Measurements from ENCODE around the gene KRTAP10-7. TPM values are rescaled to one million over a fixed set of nuclear protein-coding genes. Genes with fewer than 3 reads are reported as not detected.

KRTAP10-7 gene
- total and polyA plus RNA-seq, 2 of the 13 experiments (the other 11 are each of a cell fraction or from before 2014, with no cell fraction given), result not detected

DNA sequence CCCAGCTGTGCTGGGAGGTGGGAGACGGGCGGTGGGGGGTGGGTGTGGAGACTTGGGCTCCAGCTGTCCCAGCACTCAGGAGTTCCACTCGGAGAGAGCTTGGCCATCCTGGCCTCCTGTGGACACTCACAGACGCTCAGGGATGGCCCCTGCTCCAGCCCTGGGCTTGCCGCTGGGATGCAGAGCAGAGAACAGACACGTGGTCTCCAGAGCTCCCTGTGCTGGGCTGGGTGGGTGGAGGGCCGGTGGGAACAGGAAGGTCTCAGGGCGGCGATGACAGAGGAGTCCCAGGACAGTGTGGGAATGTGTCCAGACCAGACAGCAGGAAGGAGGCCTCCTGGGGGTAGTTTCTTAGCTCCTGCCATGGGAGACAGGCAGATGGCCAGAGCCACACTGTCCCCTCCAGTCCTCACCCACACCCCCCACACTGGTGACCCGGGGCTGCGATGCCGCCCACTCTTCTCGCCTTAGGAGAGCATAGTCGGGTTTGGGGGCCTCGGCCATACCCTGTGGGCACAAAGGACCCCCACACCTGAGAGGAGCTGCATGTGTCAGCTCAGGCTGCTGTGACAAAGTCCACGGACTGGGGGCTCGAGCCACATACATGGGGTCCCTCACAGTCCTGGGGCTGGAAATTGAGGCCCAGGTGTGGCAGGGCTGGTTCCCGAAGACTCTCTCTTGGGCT lies 28.5 kb downstream of the KRTAP10-7 start:
- POLR2A ChIA-PET, result no interaction called here
- Histone ChIP-seq H4K20me1 (ENCODE audit: insufficient read depth, low read length) (no peaks in the 10 kb centered on the region), H3K27me3 (ENCODE audit: control insufficient read depth in 1 of 2, insufficient read depth in 2 of 2, low read length in 2 of 2) (0 out of 5 replicates have a peak, but pooled peaks cover 0 to 6% of the 10 kb centered on the region in 2 experiments), H2AFZ (ENCODE audit: low read length) (no peak overlapping the region), H3K79me2 (ENCODE audit: insufficient read depth, low read length) (no peaks in the 10 kb centered on the region), H3K27ac (ENCODE audit: extremely low read length, insufficient read depth, low read length) (no peak overlapping the region), H3K4me3 (replicated peaks in 1 of 3; ENCODE audit: insufficient read depth in 1 of 3, low read depth in 2 of 3, low read length in 3 of 3) (no peak overlapping the region), H3K9ac (ENCODE audit: insufficient read depth, low read depth, low read length) (no peak overlapping the region), H3K36me3 (replicated peaks in 1 of 2; ENCODE audit: control insufficient read depth in 1 of 2, insufficient read depth in 2 of 2, low read length in 2 of 2) (no peaks in the 10 kb centered on the region), H3K9me3 (ENCODE audit: low read length) (peaks cover 25% of the 10 kb centered on the region), H3K4me2 (ENCODE audit: low read depth, low read length) (no peak overlapping the region), H3K4me1 (ENCODE audit: insufficient read depth, low read length) (no peaks in the 10 kb centered on the region)
- ATAC-seq (no peak; the same call in 2 of the 3 replicates), FAIRE-seq (no peak), DNase-seq (ENCODE audit: low spot score) (no peak)
- intact Hi-C loops (cut with micrococcal nuclease; ENCODE audit: unreplicated experiment) (no loop called here), in situ Hi-C loops (cut with HindIII; ENCODE audit: extremely low pct_ligation_motif_present, low pct_unique_long_range_greater_than_20kb) (no loop called here)
- WGBS (ENCODE audit: low lambda C conversion rate), result 44% methylated on average over 7 of the region's 18 CpGs
- TF ChIP-seq THAP11 (CRISPR knock-in tag; IDR thresholded peaks at IDR 0.05) (no peak), ZNF761 (CRISPR knock-in tag; conservative IDR thresholded peaks at IDR 0.05) (no peak), ZNF772 (CRISPR knock-in tag; IDR thresholded peaks at IDR 0.05) (no peak), CCDC6 (CRISPR knock-in tag; IDR thresholded peaks at IDR 0.05) (no peak), NCOR1 (IDR thresholded peaks at IDR 0.05; ENCODE audit: borderline replicate concordance, low read length) (no peak), RXRA (CRISPR knock-in tag; IDR thresholded peaks at IDR 0.05) (no peak), CBFB (CRISPR knock-in tag; IDR thresholded peaks at IDR 0.05) (no peak), ZNF263 (CRISPR knock-in tag; IDR thresholded peaks at IDR 0.05) (no peak), GATAD2A (CRISPR knock-in tag; IDR thresholded peaks at IDR 0.05) (no peak), REPIN1 (CRISPR knock-in tag; IDR thresholded peaks at IDR 0.05; ENCODE audit: borderline replicate concordance, low read depth) (no peak), ZNF274 (CRISPR knock-in tag; IDR thresholded peaks at IDR 0.05) (no peak), ZNF674 (CRISPR knock-in tag; IDR thresholded peaks at IDR 0.05; ENCODE audit: low read depth) (no peak), ZC3H13 (CRISPR knock-in tag; IDR thresholded peaks at IDR 0.05) (no peak), HNRNPK (IDR thresholded peaks at IDR 0.05; ENCODE audit: low read depth, low read length, poor library complexity, severe bottlenecking) (no peak), SALL1 (CRISPR knock-in tag; IDR thresholded peaks at IDR 0.05) (no peak)
- TF ChIP-seq, protein P1, sequence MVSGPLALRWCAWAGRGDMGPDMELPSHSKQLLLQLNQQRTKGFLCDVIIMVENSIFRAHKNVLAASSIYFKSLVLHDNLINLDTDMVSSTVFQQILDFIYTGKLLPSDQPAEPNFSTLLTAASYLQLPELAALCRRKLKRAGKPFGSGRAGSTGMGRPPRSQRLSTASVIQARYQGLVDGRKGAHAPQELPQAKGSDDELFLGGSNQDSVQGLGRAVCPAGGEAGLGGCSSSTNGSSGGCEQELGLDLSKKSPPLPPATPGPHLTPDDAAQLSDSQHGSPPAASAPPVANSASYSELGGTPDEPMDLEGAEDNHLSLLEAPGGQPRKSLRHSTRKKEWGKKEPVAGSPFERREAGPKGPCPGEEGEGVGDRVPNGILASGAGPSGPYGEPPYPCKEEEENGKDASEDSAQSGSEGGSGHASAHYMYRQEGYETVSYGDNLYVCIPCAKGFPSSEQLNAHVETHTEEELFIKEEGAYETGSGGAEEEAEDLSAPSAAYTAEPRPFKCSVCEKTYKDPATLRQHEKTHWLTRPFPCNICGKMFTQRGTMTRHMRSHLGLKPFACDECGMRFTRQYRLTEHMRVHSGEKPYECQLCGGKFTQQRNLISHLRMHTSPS (CRISPR knock-in tag; IDR thresholded peaks at IDR 0.05; ENCODE audit: low read depth), result no peak
- TF ChIP-seq, protein P2, sequence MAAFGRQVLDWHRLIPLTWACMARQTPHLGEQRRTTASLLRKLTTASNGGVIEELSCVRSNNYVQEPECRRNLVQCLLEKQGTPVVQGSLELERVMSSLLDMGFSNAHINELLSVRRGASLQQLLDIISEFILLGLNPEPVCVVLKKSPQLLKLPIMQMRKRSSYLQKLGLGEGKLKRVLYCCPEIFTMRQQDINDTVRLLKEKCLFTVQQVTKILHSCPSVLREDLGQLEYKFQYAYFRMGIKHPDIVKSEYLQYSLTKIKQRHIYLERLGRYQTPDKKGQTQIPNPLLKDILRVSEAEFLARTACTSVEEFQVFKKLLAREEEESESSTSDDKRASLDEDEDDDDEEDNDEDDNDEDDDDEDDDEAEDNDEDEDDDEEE (CRISPR knock-in tag; IDR thresholded peaks at IDR 0.05), result no peak
- TF ChIP-seq, protein P3, sequence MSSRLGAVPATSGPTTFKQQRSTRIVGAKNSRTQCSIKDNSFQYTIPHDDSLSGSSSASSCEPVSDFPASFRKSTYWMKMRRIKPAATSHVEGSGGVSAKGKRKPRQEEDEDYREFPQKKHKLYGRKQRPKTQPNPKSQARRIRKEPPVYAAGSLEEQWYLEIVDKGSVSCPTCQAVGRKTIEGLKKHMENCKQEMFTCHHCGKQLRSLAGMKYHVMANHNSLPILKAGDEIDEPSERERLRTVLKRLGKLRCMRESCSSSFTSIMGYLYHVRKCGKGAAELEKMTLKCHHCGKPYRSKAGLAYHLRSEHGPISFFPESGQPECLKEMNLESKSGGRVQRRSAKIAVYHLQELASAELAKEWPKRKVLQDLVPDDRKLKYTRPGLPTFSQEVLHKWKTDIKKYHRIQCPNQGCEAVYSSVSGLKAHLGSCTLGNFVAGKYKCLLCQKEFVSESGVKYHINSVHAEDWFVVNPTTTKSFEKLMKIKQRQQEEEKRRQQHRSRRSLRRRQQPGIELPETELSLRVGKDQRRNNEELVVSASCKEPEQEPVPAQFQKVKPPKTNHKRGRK (CRISPR knock-in tag; IDR thresholded peaks at IDR 0.05), result no peak
- TF ChIP-seq, protein P4, sequence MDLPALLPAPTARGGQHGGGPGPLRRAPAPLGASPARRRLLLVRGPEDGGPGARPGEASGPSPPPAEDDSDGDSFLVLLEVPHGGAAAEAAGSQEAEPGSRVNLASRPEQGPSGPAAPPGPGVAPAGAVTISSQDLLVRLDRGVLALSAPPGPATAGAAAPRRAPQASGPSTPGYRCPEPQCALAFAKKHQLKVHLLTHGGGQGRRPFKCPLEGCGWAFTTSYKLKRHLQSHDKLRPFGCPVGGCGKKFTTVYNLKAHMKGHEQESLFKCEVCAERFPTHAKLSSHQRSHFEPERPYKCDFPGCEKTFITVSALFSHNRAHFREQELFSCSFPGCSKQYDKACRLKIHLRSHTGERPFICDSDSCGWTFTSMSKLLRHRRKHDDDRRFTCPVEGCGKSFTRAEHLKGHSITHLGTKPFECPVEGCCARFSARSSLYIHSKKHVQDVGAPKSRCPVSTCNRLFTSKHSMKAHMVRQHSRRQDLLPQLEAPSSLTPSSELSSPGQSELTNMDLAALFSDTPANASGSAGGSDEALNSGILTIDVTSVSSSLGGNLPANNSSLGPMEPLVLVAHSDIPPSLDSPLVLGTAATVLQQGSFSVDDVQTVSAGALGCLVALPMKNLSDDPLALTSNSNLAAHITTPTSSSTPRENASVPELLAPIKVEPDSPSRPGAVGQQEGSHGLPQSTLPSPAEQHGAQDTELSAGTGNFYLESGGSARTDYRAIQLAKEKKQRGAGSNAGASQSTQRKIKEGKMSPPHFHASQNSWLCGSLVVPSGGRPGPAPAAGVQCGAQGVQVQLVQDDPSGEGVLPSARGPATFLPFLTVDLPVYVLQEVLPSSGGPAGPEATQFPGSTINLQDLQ (CRISPR knock-in tag; IDR thresholded peaks at IDR 0.05), result no peak
- CTCF ChIA-PET (ENCODE audit: low intra/inter-chr PET ratio, low total read pairs), result no interaction called here
- BruUV-seq (replicated peaks), result no TSS peak

All from HepG2 (cell line).